K562 (cell line): Measurements from ENCODE around the gene TMTC2. TPM values are rescaled to one million over a fixed set of nuclear protein-coding genes. Genes with fewer than 3 reads are reported as not detected.

Experiments used
- ATAC-seq: fragments of 200-7000 bp; cut with Tn5 transposase; 3 replicates; pipeline ENCODE4 v1.9.1; 2020; ENCODE audit warnings: moderate library complexity
- BruUV-seq: library from RNA; stranded (reverse); fragments of 400-500 nt; replicated peaks from 2 replicates; lab custom pipeline; 2021; lab: Mats Ljungman, UMichigan
- CTCF ChIA-PET: fragments of 300-600 bp; formaldehyde crosslinking; extraction: SDS; loops from one replicate; lab custom pipeline; 2021; ENCODE audit warnings: low intra/inter-chr PET ratio; lab: Yijun Ruan, JAX
- POLR2A ChIA-PET: fragments of 300-600, 350-650 bp; sonication (Branson Sonifier 250); formaldehyde crosslinking; extraction: SDS; loops from one replicate; lab custom pipeline; 2021; ENCODE audit warnings: antibody characterized with exemption, inconsistent platforms; lab: Yijun Ruan, JAX
- DNase-seq, 4 experiments: peaks; one replicate each; pipeline versions ENCODE4 v3.0.0 to v3.0.0-alpha.2; 2011 to 2018; ENCODE audit warnings: low spot score in 3 of 4, mixed read lengths in 3 of 4; ENCODE audit errors: extremely low read depth in 1 of 4
- FAIRE-seq: peaks from 2 replicates; lab custom pipeline; 2011; peaks lifted over from hg19 to GRCh38; lab: Jason Lieb, UNC
- H2AFZ ChIP-seq: 2 replicates; pipeline ENCODE4 v1.6.0; 2011; ENCODE audit warnings: low read depth, low read length, control low read depth, inconsistent platforms
- H3K27ac ChIP-seq: fragments of 200-600 bp; 3 replicates; pipeline ENCODE4 v1.8.0; 2011; ENCODE audit warnings: low read depth, mild to moderate bottlenecking, control low read depth, inconsistent platforms, low read length, moderate library complexity, mixed read lengths; ENCODE audit errors: extremely low read depth
- H3K27me3 ChIP-seq, 2 experiments: fragments of 300-600 bp in 1 of 2; 2 replicates in 1 of 2; 3 replicates in 1 of 2; pipeline versions ENCODE4 v1.6.0 to v1.8.0; 2011; ENCODE audit warnings: inconsistent platforms in 2 of 2, low read length in 2 of 2, mild to moderate bottlenecking in 1 of 2, mixed read lengths in 1 of 2, moderate library complexity in 1 of 2; ENCODE audit not compliant: control insufficient read depth in 2 of 2, insufficient read depth in 2 of 2
- H3K36me3 ChIP-seq: fragments of 300-600 bp; 3 replicates; pipeline ENCODE4 v1.8.0; 2011; ENCODE audit warnings: mild to moderate bottlenecking, low read length, inconsistent platforms; ENCODE audit not compliant: control insufficient read depth, insufficient read depth
- H3K4me1 ChIP-seq, 2 experiments: fragments of 200-600 bp in 1 of 2; replicated peaks in 1 of 2; 2 replicates in 1 of 2; 3 replicates in 1 of 2; pipeline versions ENCODE4 v1.5.1 to v1.8.0; 2011; ENCODE audit warnings: inconsistent platforms in 2 of 2, low read length in 2 of 2, mild to moderate bottlenecking in 1 of 2, mixed read lengths in 1 of 2, moderate library complexity in 1 of 2; ENCODE audit not compliant: control insufficient read depth in 2 of 2, insufficient read depth in 2 of 2
- H3K4me2 ChIP-seq: 2 replicates; pipeline ENCODE4 v1.6.1; 2011; ENCODE audit warnings: low read length, control low read depth, inconsistent platforms, mixed read lengths; ENCODE audit not compliant: insufficient read depth
- H3K4me3 ChIP-seq: fragments of 200-600 bp; sonication (generic), shearing (Covaris generic); 2 replicates; pipeline ENCODE4 v1.5.1; 2016; ENCODE audit warnings: control low read depth, inconsistent platforms
- H3K79me2 ChIP-seq: fragments of 200-600 bp; 3 replicates; pipeline ENCODE4 v1.8.0; 2011; ENCODE audit warnings: low read length, inconsistent platforms; ENCODE audit not compliant: control insufficient read depth, insufficient read depth
- H3K9ac ChIP-seq, 2 experiments: 2 replicates each; pipeline versions ENCODE4 v1.6.0 to v1.6.1; 2011; ENCODE audit warnings: low read depth in 2 of 2, low read length in 2 of 2, control low read depth in 1 of 2, inconsistent platforms in 1 of 2, mild to moderate bottlenecking in 1 of 2, mixed read lengths in 1 of 2; ENCODE audit not compliant: insufficient read depth in 1 of 2
- H3K9me1 ChIP-seq: one replicate; pipeline ENCODE4 v1.6.0; 2011; ENCODE audit warnings: inconsistent platforms, mild to moderate bottlenecking, low read length, moderate library complexity; ENCODE audit not compliant: control insufficient read depth, insufficient read depth
- H3K9me3 ChIP-seq: replicated peaks from 2 replicates; pipeline ENCODE4 v1.5.1; 2011; ENCODE audit warnings: low read depth, low read length, inconsistent platforms; ENCODE audit not compliant: control insufficient read depth, insufficient read depth
- H4K20me1 ChIP-seq: replicated peaks from 2 replicates; pipeline ENCODE4 v1.6.1; 2011; ENCODE audit warnings: low read length, inconsistent platforms, mixed read lengths; ENCODE audit not compliant: control insufficient read depth, insufficient read depth
- BRCA1 ChIP-seq, 2 experiments: fragments of 450-650 bp in 1 of 2; sonication (generic) in 1 of 2; formaldehyde crosslinking in 1 of 2; IDR thresholded peaks; 2 replicates each; pipeline versions ENCODE4 v1.5.0 to v1.6.1; 2017 to 2020; ENCODE audit warnings: mild to moderate bottlenecking in 1 of 2, missing genetic modification reagents in 1 of 2
- FUS ChIP-seq: fragments of 200-400 bp; formaldehyde crosslinking; optimal IDR thresholded peaks from 2 replicates; pipeline ENCODE3; 2017; ENCODE audit warnings: low read depth, low read length
- RAD51 ChIP-seq: fragments of 450-650 bp; IDR thresholded peaks from 2 replicates; pipeline ENCODE4 v1.7.1; 2016; ENCODE audit warnings: low read depth, mild to moderate bottlenecking, borderline replicate concordance
- TSC22D4 ChIP-seq: fragments of 450-650 bp; IDR thresholded peaks from 2 replicates; pipeline ENCODE4 v1.6.1; 2016; ENCODE audit warnings: missing genetic modification characterization, missing biosample characterization, control low read depth
- WGBS: fragments of 100-300 bp; shearing (Covaris generic); methylation state at CpG from one replicate; pipeline ENCODE4 v1.1.6; 2016; ENCODE audit warnings: low coverage, mixed read lengths; ENCODE audit not compliant: insufficient coverage; ENCODE audit errors: missing lambda C conversion rate; 5-methylcytosine and 5-hydroxymethylcytosine counted together
- in situ Hi-C: fragments of 300-500 bp; cut with MboI; formaldehyde crosslinking; loops from 4 replicates; pipeline ENCODE4 v1.15.0; 2018; ENCODE audit warnings: inconsistent platforms, mixed read lengths
- intact Hi-C: fragments of 100-400 bp; cut with micrococcal nuclease; formaldehyde crosslinking; loops from 2 replicates; pipeline ENCODE4 v1.14.2; 2022
- polyA plus RNA-seq, 8 experiments: library from polyadenylated mRNA; depleted of rRNA in 4 of 8; stranded (reverse) in 5 of 8; unstranded in 3 of 8; fragments of >200 nt; fragmentation: Nextera tagmentation in 2 of 8; fragmentation: Illumina TruSeq in 1 of 8; extraction: Ambion mirVana in 2 of 8; extraction: Trizol in 1 of 8; gene quantifications; 2 replicates each; pipeline versions ENCODE4 v1.2.1 to v1.2.3, GENCODE V29; 2011 to 2014; ENCODE audit warnings: inconsistent platforms in 1 of 8, missing spikeins in 1 of 8
- total RNA-seq, 7 experiments: library from RNA; depleted of rRNA in 6 of 7; stranded (reverse); fragments of >200 nt in 6 of 7; fragmentation: Illumina TruSeq in 2 of 7; extraction: Trizol in 2 of 7; gene quantifications; 2 replicates each; pipeline versions ENCODE4 v1.2.1 to v1.2.3, GENCODE V29; 2011 to 2021; ENCODE audit warnings: low replicate concordance in 1 of 7
- TF ChIP-seq, protein P1 (sequence below): fragments of 450-650 bp; IDR thresholded peaks from 2 replicates; pipeline ENCODE4 v1.6.1; 2016; ENCODE audit warnings: mild to moderate bottlenecking, moderate library complexity
- TF ChIP-seq, protein P2 (sequence below): fragments of 250-450 bp; sonication (Bioruptor Pico); IDR thresholded peaks from 2 replicates; pipeline ENCODE4 v1.4.0; 2020; ENCODE audit warnings: mild to moderate bottlenecking, moderate library complexity

The TMTC2 gene
- total and polyA plus RNA-seq, 9 of the 15 experiments (the other 6 are each of a cell fraction or from before 2014, with no cell fraction given): 0.29 to 1.1 (median 0.55) TPM

DNA sequence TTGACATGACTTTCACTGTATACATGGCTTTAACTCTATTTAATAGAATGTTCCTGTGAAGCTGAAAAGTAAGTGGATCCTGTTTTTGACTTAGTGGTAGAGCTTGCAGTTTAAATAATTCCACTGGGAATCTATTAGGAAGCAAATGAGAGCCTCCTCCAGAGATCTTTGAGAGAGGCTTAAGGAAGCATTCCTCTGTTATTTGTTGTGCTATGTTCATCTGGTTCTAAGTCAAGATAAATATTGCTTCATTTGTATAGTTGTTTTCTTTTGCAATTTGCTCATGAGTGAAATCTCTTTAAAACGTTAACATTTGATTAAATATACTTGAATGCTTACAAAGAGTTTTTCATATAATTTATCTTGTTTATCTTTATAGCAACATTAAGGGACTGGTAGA lies 70.4 kb downstream of the TMTC2 start:
- no peaks in the 10 kb centered on the region for H3K79me2 ChIP-seq
- H2AFZ ChIP-seq: no peak overlapping the region
- H3K4me1 ChIP-seq: no peaks in the 10 kb centered on the region
- CTCF ChIA-PET: no interaction called here
- ATAC-seq (no peak), DNase-seq (no peak), FAIRE-seq (no peak)
- intact Hi-C loops (no loop called here), in situ Hi-C loops (no loop called here)
- H3K36me3 ChIP-seq: no peaks in the 10 kb centered on the region
- no peak overlapping the region for H3K4me2 ChIP-seq
- no peaks in the 10 kb centered on the region for H4K20me1 ChIP-seq
- H3K9ac ChIP-seq: no peak overlapping the region
- no peak overlapping the region for H3K27ac ChIP-seq
- H3K27me3 ChIP-seq: no peaks in the 10 kb centered on the region
- BruUV-seq: no TSS peak
- WGBS: 0% methylated on average over 1 of the region's 1 CpG
- H3K4me3 ChIP-seq: no peak overlapping the region
- H3K9me1 ChIP-seq: no peaks in the 10 kb centered on the region
- no peaks in the 10 kb centered on the region for H3K9me3 ChIP-seq
- POLR2A ChIA-PET: no interaction called here
- no peak for TF ChIP-seq BRCA1 (IDR thresholded peaks at IDR 0.05)
- TF ChIP-seq BRCA1 (CRISPR knock-in tag; IDR thresholded peaks at IDR 0.05): no peak
- no peak for TF ChIP-seq TSC22D4 (tag)
- TF ChIP-seq, protein P1, sequence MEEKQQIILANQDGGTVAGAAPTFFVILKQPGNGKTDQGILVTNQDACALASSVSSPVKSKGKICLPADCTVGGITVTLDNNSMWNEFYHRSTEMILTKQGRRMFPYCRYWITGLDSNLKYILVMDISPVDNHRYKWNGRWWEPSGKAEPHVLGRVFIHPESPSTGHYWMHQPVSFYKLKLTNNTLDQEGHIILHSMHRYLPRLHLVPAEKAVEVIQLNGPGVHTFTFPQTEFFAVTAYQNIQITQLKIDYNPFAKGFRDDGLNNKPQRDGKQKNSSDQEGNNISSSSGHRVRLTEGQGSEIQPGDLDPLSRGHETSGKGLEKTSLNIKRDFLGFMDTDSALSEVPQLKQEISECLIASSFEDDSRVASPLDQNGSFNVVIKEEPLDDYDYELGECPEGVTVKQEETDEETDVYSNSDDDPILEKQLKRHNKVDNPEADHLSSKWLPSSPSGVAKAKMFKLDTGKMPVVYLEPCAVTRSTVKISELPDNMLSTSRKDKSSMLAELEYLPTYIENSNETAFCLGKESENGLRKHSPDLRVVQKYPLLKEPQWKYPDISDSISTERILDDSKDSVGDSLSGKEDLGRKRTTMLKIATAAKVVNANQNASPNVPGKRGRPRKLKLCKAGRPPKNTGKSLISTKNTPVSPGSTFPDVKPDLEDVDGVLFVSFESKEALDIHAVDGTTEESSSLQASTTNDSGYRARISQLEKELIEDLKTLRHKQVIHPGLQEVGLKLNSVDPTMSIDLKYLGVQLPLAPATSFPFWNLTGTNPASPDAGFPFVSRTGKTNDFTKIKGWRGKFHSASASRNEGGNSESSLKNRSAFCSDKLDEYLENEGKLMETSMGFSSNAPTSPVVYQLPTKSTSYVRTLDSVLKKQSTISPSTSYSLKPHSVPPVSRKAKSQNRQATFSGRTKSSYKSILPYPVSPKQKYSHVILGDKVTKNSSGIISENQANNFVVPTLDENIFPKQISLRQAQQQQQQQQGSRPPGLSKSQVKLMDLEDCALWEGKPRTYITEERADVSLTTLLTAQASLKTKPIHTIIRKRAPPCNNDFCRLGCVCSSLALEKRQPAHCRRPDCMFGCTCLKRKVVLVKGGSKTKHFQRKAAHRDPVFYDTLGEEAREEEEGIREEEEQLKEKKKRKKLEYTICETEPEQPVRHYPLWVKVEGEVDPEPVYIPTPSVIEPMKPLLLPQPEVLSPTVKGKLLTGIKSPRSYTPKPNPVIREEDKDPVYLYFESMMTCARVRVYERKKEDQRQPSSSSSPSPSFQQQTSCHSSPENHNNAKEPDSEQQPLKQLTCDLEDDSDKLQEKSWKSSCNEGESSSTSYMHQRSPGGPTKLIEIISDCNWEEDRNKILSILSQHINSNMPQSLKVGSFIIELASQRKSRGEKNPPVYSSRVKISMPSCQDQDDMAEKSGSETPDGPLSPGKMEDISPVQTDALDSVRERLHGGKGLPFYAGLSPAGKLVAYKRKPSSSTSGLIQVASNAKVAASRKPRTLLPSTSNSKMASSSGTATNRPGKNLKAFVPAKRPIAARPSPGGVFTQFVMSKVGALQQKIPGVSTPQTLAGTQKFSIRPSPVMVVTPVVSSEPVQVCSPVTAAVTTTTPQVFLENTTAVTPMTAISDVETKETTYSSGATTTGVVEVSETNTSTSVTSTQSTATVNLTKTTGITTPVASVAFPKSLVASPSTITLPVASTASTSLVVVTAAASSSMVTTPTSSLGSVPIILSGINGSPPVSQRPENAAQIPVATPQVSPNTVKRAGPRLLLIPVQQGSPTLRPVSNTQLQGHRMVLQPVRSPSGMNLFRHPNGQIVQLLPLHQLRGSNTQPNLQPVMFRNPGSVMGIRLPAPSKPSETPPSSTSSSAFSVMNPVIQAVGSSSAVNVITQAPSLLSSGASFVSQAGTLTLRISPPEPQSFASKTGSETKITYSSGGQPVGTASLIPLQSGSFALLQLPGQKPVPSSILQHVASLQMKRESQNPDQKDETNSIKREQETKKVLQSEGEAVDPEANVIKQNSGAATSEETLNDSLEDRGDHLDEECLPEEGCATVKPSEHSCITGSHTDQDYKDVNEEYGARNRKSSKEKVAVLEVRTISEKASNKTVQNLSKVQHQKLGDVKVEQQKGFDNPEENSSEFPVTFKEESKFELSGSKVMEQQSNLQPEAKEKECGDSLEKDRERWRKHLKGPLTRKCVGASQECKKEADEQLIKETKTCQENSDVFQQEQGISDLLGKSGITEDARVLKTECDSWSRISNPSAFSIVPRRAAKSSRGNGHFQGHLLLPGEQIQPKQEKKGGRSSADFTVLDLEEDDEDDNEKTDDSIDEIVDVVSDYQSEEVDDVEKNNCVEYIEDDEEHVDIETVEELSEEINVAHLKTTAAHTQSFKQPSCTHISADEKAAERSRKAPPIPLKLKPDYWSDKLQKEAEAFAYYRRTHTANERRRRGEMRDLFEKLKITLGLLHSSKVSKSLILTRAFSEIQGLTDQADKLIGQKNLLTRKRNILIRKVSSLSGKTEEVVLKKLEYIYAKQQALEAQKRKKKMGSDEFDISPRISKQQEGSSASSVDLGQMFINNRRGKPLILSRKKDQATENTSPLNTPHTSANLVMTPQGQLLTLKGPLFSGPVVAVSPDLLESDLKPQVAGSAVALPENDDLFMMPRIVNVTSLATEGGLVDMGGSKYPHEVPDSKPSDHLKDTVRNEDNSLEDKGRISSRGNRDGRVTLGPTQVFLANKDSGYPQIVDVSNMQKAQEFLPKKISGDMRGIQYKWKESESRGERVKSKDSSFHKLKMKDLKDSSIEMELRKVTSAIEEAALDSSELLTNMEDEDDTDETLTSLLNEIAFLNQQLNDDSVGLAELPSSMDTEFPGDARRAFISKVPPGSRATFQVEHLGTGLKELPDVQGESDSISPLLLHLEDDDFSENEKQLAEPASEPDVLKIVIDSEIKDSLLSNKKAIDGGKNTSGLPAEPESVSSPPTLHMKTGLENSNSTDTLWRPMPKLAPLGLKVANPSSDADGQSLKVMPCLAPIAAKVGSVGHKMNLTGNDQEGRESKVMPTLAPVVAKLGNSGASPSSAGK: no peak
- TF ChIP-seq RAD51: no peak
- TF ChIP-seq, protein P2, sequence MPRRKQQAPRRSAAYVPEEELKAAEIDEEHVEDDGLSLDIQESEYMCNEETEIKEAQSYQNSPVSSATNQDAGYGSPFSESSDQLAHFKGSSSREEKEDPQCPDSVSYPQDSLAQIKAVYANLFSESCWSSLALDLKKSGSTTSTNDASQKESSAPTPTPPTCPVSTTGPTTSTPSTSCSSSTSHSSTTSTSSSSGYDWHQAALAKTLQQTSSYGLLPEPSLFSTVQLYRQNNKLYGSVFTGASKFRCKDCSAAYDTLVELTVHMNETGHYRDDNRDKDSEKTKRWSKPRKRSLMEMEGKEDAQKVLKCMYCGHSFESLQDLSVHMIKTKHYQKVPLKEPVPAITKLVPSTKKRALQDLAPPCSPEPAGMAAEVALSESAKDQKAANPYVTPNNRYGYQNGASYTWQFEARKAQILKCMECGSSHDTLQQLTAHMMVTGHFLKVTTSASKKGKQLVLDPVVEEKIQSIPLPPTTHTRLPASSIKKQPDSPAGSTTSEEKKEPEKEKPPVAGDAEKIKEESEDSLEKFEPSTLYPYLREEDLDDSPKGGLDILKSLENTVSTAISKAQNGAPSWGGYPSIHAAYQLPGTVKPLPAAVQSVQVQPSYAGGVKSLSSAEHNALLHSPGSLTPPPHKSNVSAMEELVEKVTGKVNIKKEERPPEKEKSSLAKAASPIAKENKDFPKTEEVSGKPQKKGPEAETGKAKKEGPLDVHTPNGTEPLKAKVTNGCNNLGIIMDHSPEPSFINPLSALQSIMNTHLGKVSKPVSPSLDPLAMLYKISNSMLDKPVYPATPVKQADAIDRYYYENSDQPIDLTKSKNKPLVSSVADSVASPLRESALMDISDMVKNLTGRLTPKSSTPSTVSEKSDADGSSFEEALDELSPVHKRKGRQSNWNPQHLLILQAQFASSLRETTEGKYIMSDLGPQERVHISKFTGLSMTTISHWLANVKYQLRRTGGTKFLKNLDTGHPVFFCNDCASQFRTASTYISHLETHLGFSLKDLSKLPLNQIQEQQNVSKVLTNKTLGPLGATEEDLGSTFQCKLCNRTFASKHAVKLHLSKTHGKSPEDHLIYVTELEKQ: no peak
- no peak for TF ChIP-seq FUS
